Activated B cell treated with CpG ODN at 0.5 μM for 24 hours (primary cell): ENCODE results near the gene EPHA1. TPM values are rescaled to one million over a fixed set of nuclear protein-coding genes. Genes with fewer than 3 reads are reported as not detected.

Source experiments
- ATAC-seq: fragments of 200-7000 bp; cut with Tn5 transposase; one replicate; pipeline ENCODE4 v1.10.0; 2021; ENCODE audit warnings: low read depth, mild to moderate bottlenecking, moderate library complexity
- CTCF ChIA-PET: fragments of 350-600 bp; sonication (Branson Sonifier 250); formaldehyde crosslinking; loops from one replicate; lab custom pipeline; 2021; ENCODE audit warnings: antibody characterized with exemption; lab: Charles Lee
- POLR2A ChIA-PET: fragments of 350-600 bp; sonication (Branson Sonifier 250); formaldehyde crosslinking; loops from one replicate; lab custom pipeline; 2021; ENCODE audit warnings: antibody characterized with exemption; lab: Charles Lee
- DNase-seq: peaks from one replicate; pipeline ENCODE4 v3.0.0; 2022
- H3K27ac Mint-ChIP-seq: one replicate; pipeline ENCODE4 v1.8.0; 2020; ENCODE audit warnings: mixed read lengths
- H3K27me3 Mint-ChIP-seq: one replicate; pipeline ENCODE4 v1.8.0; 2021; ENCODE audit warnings: mixed read lengths
- H3K36me3 Mint-ChIP-seq: one replicate; pipeline ENCODE4 v1.8.0; 2021; ENCODE audit warnings: low read depth, mixed read lengths
- H3K4me1 Mint-ChIP-seq: one replicate; pipeline ENCODE4 v1.8.0; 2021; ENCODE audit warnings: mixed read lengths
- H3K4me3 Mint-ChIP-seq: one replicate; pipeline ENCODE4 v1.8.0; 2020; ENCODE audit warnings: mild to moderate bottlenecking, mixed read lengths
- H3K9me3 Mint-ChIP-seq: one replicate; pipeline ENCODE4 v1.8.0; 2020; ENCODE audit warnings: mixed read lengths
- intact Hi-C: fragments of 100-400 bp; cut with micrococcal nuclease; formaldehyde crosslinking; loops from one replicate; pipeline ENCODE4 v1.15.1; 2024
- total RNA-seq: library from RNA; stranded (reverse); gene quantifications from 2 replicates; pipeline ENCODE4 v1.2.3, GENCODE V29; 2022
- TF ChIP-seq, protein P1 (sequence below): fragments of 200-600 bp; IDR thresholded peaks from one replicate; pipeline ENCODE4 v1.8.0; 2022; ENCODE audit warnings: antibody characterized with exemption, mild to moderate bottlenecking

The EPHA1 gene
- total RNA-seq, 1 donor from 2014 or later = not detected

DNA sequence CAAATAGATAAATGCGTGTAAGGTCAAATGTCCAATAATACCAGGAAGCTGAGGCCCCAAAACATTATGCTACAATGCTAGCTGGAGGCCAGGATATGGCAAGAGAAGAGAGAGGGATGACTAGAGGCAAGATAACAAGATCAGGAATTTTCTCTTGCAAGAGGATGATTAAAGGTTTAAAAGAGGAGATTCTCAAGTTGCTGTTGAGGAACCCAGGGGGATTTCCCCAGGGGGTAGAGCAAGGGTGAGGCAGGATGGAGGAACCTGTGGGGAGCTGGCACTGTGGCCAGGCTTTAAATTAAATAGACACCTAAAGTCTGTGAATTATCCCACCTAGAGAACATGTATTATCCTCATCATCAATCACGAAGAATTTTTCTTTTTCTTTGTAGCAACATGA lies 31.2 kb upstream of the EPHA1 start:
- TF ChIP-seq, protein P1, sequence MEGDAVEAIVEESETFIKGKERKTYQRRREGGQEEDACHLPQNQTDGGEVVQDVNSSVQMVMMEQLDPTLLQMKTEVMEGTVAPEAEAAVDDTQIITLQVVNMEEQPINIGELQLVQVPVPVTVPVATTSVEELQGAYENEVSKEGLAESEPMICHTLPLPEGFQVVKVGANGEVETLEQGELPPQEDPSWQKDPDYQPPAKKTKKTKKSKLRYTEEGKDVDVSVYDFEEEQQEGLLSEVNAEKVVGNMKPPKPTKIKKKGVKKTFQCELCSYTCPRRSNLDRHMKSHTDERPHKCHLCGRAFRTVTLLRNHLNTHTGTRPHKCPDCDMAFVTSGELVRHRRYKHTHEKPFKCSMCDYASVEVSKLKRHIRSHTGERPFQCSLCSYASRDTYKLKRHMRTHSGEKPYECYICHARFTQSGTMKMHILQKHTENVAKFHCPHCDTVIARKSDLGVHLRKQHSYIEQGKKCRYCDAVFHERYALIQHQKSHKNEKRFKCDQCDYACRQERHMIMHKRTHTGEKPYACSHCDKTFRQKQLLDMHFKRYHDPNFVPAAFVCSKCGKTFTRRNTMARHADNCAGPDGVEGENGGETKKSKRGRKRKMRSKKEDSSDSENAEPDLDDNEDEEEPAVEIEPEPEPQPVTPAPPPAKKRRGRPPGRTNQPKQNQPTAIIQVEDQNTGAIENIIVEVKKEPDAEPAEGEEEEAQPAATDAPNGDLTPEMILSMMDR = no peak
- no peak for ATAC-seq
- intact Hi-C loops = no loop called here
- CTCF ChIA-PET = no interaction called here
- H3K27me3 Mint-ChIP-seq = peaks cover 7% of the 10 kb centered on the region
- no peak overlapping the region for H3K27ac Mint-ChIP-seq
- POLR2A ChIA-PET = no interaction called here
- DNase-seq = no peak
- H3K4me1 Mint-ChIP-seq = peaks cover 4% of the 10 kb centered on the region
- no peaks in the 10 kb centered on the region for H3K9me3 Mint-ChIP-seq
- no peak overlapping the region for H3K4me3 Mint-ChIP-seq
- no peaks in the 10 kb centered on the region for H3K36me3 Mint-ChIP-seq

DNA sequence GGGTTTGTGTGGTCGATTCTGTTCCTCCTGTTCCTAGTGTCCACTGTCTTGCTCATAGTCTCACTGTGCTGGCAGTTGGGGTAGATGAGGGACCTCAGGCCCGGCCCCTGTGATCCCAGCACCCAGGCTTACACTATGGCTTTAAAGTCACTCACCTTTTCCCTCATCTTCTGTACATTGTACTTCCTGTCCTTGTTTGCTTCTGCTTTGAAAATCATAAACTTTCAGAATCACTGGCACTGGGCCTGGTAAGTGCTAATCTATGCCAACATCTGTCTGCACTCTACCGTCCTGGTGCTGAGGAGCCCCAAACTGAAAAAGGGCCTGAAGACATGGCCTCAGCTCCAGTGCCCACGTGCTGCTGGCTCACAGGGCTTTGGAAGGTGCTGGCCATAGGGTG lies 28.9 kb upstream of the EPHA1 start:
- no peak overlapping the region for H3K27ac Mint-ChIP-seq
- CTCF ChIA-PET = no interaction called here
- no peaks in the 10 kb centered on the region for H3K36me3 Mint-ChIP-seq
- peaks cover 4% of the 10 kb centered on the region for H3K4me1 Mint-ChIP-seq
- H3K9me3 Mint-ChIP-seq = no peaks in the 10 kb centered on the region
- no peak overlapping the region for H3K4me3 Mint-ChIP-seq
- TF ChIP-seq, protein P1 = no peak
- peaks cover 14% of the 10 kb centered on the region for H3K27me3 Mint-ChIP-seq
- intact Hi-C loops = no loop called here
- DNase-seq (no peak), ATAC-seq (no peak)
- POLR2A ChIA-PET = no interaction called here

DNA sequence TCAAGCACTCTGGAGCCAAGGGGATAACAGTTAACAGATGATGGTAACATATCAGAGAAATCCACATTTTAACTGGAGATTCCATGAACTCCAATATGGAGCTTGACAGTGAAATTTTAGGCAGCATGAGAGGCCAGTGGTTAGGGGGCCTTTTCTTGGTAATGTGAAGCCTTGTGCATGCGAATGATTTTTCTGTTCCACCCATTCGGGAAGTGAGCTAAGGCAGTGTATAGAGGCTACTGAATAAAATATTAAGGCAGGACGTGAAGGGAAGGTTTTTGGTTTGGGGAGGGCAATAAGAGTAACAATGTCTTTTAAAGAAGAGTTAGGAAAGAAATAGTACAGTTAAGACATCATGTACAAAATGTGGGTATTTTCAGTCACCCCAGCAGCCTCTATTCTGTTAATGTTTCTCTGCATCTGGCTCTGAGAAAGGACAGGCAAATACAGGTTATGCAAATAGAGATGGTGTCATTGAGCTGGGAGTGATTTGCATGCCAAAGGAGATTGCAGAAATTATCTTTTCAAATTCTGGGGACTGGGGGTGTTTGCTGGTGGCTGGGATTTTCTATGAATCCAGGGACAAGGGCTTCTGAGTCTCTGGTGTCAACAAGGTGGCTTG lies 27.8 kb upstream of the EPHA1 start:
- H3K36me3 Mint-ChIP-seq = no peaks in the 10 kb centered on the region
- CTCF ChIA-PET = no interaction called here
- H3K27ac Mint-ChIP-seq = no peak overlapping the region
- peaks cover 16% of the 10 kb centered on the region for H3K27me3 Mint-ChIP-seq
- TF ChIP-seq, protein P1 = no peak
- DNase-seq (no peak), ATAC-seq (no peak)
- H3K4me3 Mint-ChIP-seq = no peak overlapping the region
- POLR2A ChIA-PET = no interaction called here
- peaks cover 4% of the 10 kb centered on the region for H3K4me1 Mint-ChIP-seq
- H3K9me3 Mint-ChIP-seq = no peaks in the 10 kb centered on the region
- intact Hi-C loops = no loop called here

DNA sequence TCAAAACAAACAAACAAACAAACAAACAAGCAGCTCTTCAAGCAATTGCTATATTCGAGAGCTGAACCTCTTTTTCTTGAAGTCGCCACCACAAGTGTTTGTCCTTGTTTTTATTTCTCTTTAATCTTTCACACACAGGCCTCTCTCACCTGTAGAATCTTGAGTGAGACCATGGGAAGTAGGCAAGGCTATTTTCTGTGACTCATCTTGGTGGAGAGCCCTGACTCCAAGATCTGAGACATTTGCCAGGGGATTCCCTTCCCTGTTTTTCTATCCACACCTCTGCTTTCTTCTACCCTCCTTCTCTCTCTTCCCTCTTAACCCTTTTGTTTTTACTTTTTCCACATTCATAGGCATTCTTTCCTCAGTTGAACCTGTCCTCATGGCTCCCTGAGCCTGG lies 26.6 kb upstream of the EPHA1 start:
- H3K36me3 Mint-ChIP-seq = no peaks in the 10 kb centered on the region
- H3K9me3 Mint-ChIP-seq = no peaks in the 10 kb centered on the region
- POLR2A ChIA-PET = no interaction called here
- H3K4me3 Mint-ChIP-seq = no peak overlapping the region
- DNase-seq = no peak
- TF ChIP-seq, protein P1 = no peak
- no peak for ATAC-seq
- intact Hi-C loops = no loop called here
- peaks cover 16% of the 10 kb centered on the region for H3K27me3 Mint-ChIP-seq
- H3K27ac Mint-ChIP-seq = no peak overlapping the region
- CTCF ChIA-PET = no interaction called here
- H3K4me1 Mint-ChIP-seq = peaks cover 4% of the 10 kb centered on the region

DNA sequence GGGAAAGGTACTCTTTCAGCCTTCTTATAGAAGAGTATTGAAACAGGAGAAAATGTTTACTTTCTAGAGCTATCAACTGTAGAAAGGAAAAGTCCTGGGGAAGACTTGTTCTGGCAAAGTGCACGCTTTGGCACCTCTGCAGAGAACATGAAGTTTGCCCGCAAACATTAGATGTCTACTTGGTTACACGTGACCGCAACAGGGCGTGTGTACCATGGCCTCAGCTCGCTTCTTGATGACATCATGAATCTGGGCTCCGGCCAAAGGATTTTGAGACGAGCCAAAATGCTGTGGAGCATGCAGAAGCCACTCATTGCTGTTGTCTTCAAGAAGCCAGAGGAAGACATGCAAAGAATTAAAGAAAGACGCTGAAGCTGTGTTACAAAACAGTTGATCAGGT lies 26.0 kb upstream of the EPHA1 start:
- ATAC-seq (no peak), DNase-seq (no peak)
- Mint-ChIP-seq H3K36me3 (no peaks in the 10 kb centered on the region), H3K27ac (no peak overlapping the region), H3K9me3 (no peaks in the 10 kb centered on the region), H3K4me3 (no peak overlapping the region), H3K4me1 (peaks cover 4% of the 10 kb centered on the region), H3K27me3 (peaks cover 16% of the 10 kb centered on the region)
- POLR2A ChIA-PET = no interaction called here
- CTCF ChIA-PET = no interaction called here
- TF ChIP-seq, protein P1 = no peak
- intact Hi-C loops = no loop called here
